ENCODE data around the gene MTCH1.

Gene MTCH1

GRCh38 chr6:37015532-37015931 is 29.5 kb upstream of the MTCH1 start:
- H3K4me2 ChIP-seq (ENCODE audit: low read length), result no peak overlapping the region
- no peak overlapping the region for H3K27ac ChIP-seq (ENCODE audit: low read depth, low read length, poor library complexity, severe bottlenecking)
- no peak overlapping the region for H2AFZ ChIP-seq (ENCODE audit: low read length)
- H3K9ac ChIP-seq (ENCODE audit: low read length), result no peak overlapping the region
- no peaks in the 10 kb centered on the region for H3K79me2 ChIP-seq (ENCODE audit: insufficient read depth, low read length)
- no peaks in the 10 kb centered on the region for H3K27me3 ChIP-seq (ENCODE audit: insufficient read depth, low read length)
- H3K9me2 ChIP-seq (ENCODE audit: low read depth, low read length), result no peaks in the 10 kb centered on the region
- no peaks in the 10 kb centered on the region for H3F3A ChIP-seq (ENCODE audit: insufficient read depth, low read length)
- TF ChIP-seq EZH2 (IDR thresholded peaks at IDR 0.05; ENCODE audit: borderline replicate concordance, low read length) (no peak), CTCF (IDR thresholded peaks at IDR 0.05; ENCODE audit: low read length) (no peak)
- H4K20me1 ChIP-seq (ENCODE audit: insufficient read depth, low read length), result no peaks in the 10 kb centered on the region
- H3K9me3 ChIP-seq (ENCODE audit: low read length), result no peaks in the 10 kb centered on the region
- no peaks in the 10 kb centered on the region for H3K36me3 ChIP-seq (ENCODE audit: insufficient read depth, low read length)
- peaks cover 8% of the 10 kb centered on the region for H3K4me1 ChIP-seq (ENCODE audit: insufficient read depth, low read length, severe bottlenecking)
- H3K4me3 ChIP-seq (ENCODE audit: low read depth, low read length, poor library complexity, severe bottlenecking), result no peak overlapping the region

- Histone ChIP-seq H4K20me1 (ENCODE audit: insufficient read depth, low read length) (no peaks in the 10 kb centered on the region), H3K27ac (ENCODE audit: low read depth, low read length, poor library complexity, severe bottlenecking) (no peak overlapping the region), H3K36me3 (ENCODE audit: insufficient read depth, low read length) (no peaks in the 10 kb centered on the region), H3K9me2 (ENCODE audit: low read depth, low read length) (no peaks in the 10 kb centered on the region), H2AFZ (ENCODE audit: low read length) (no peak overlapping the region), H3K4me2 (ENCODE audit: low read length) (no peak overlapping the region), H3K4me3 (ENCODE audit: low read depth, low read length, poor library complexity, severe bottlenecking) (no peak overlapping the region), H3K9me3 (ENCODE audit: low read length) (no peaks in the 10 kb centered on the region), H3K79me2 (ENCODE audit: insufficient read depth, low read length) (no peaks in the 10 kb centered on the region), H3F3A (ENCODE audit: insufficient read depth, low read length) (no peaks in the 10 kb centered on the region), H3K9ac (ENCODE audit: low read length) (no peak overlapping the region), H3K27me3 (ENCODE audit: insufficient read depth, low read length) (no peaks in the 10 kb centered on the region), H3K4me1 (ENCODE audit: insufficient read depth, low read length, severe bottlenecking) (peaks cover 8% of the 10 kb centered on the region)
- TF ChIP-seq EZH2 (IDR thresholded peaks at IDR 0.05; ENCODE audit: borderline replicate concordance, low read length) (no peak), CTCF (IDR thresholded peaks at IDR 0.05; ENCODE audit: low read length) (no peak)
Measured at GRCh38 chr6:37014667-37015066, 28.7 kb upstream of the MTCH1 start.

- Histone ChIP-seq H3K36me3 (ENCODE audit: insufficient read depth, low read length) (no peaks in the 10 kb centered on the region), H3K4me3 (ENCODE audit: low read depth, low read length, poor library complexity, severe bottlenecking) (no peak overlapping the region), H3K9me3 (ENCODE audit: low read length) (no peaks in the 10 kb centered on the region), H3K9ac (ENCODE audit: low read length) (no peak overlapping the region), H2AFZ (ENCODE audit: low read length) (no peak overlapping the region), H3K4me1 (ENCODE audit: insufficient read depth, low read length, severe bottlenecking) (peaks cover 8% of the 10 kb centered on the region), H3K9me2 (ENCODE audit: low read depth, low read length) (no peaks in the 10 kb centered on the region), H3K4me2 (ENCODE audit: low read length) (no peak overlapping the region), H3K27ac (ENCODE audit: low read depth, low read length, poor library complexity, severe bottlenecking) (no peak overlapping the region), H3F3A (ENCODE audit: insufficient read depth, low read length) (no peaks in the 10 kb centered on the region), H4K20me1 (ENCODE audit: insufficient read depth, low read length) (no peaks in the 10 kb centered on the region), H3K27me3 (ENCODE audit: insufficient read depth, low read length) (no peaks in the 10 kb centered on the region), H3K79me2 (ENCODE audit: insufficient read depth, low read length) (no peaks in the 10 kb centered on the region)
- no peak for TF ChIP-seq EZH2 (IDR thresholded peaks at IDR 0.05; ENCODE audit: borderline replicate concordance, low read length)
- no peak for TF ChIP-seq CTCF (IDR thresholded peaks at IDR 0.05; ENCODE audit: low read length)
Measured at GRCh38 chr6:37013516-37014491, 27.8 kb upstream of the MTCH1 start.

All from OCI-LY1 (cell line).